CD4-positive, CD25-positive, alpha-beta regulatory T cell (primary cell): ENCODE data around the gene HPCA. TPM values are rescaled to one million over a fixed set of nuclear protein-coding genes. Genes with fewer than 3 reads are reported as not detected.

Experiments used
- ATAC-seq, 2 donors: fragments of 150-1000 bp; cut with Tn5 transposase; one replicate each; pipeline ENCODE4 v1.10.0; 2021; ENCODE audit warnings: low read depth in 2 of 2, moderate number of reproducible peaks in 2 of 2, moderate library complexity in 1 of 2
- DNase-seq, 3 donors: peaks; one replicate each; pipeline versions ENCODE4 v3.0.0 to v3.0.0-alpha.2; 2012 to 2022; ENCODE audit warnings: mixed read lengths in 1 of 3
- H3K27ac ChIP-seq: one replicate; pipeline ENCODE4 v1.7.0; 2013; ENCODE audit warnings: mild to moderate bottlenecking, low read length; ENCODE audit not compliant: insufficient read depth, poor library complexity, severe bottlenecking
- H3K27me3 ChIP-seq: one replicate; pipeline ENCODE4 v1.7.0; 2013; ENCODE audit warnings: low read length; ENCODE audit not compliant: control insufficient read depth, insufficient read depth
- H3K36me3 ChIP-seq: one replicate; pipeline ENCODE4 v1.7.0; 2013; ENCODE audit warnings: mild to moderate bottlenecking, low read length, moderate library complexity; ENCODE audit not compliant: control insufficient read depth, insufficient read depth
- H3K4me1 ChIP-seq: 2 replicates; pipeline ENCODE4 v1.7.0; 2013; ENCODE audit warnings: mild to moderate bottlenecking, low read length; ENCODE audit not compliant: insufficient read depth, control insufficient read depth, poor library complexity, severe bottlenecking
- H3K4me3 ChIP-seq: one replicate; pipeline ENCODE4 v1.7.0; 2013; ENCODE audit warnings: low read depth, mild to moderate bottlenecking, low read length, moderate library complexity
- H3K9me3 ChIP-seq, 2 experiments: 1 replicate in 1 of 2; 2 replicates in 1 of 2; pipeline ENCODE4 v1.7.0; 2013; ENCODE audit warnings: low read length in 2 of 2, mild to moderate bottlenecking in 1 of 2, moderate library complexity in 1 of 2; ENCODE audit not compliant: control insufficient read depth in 2 of 2
- H3K27ac Mint-ChIP-seq, 3 donors: one replicate each; pipeline ENCODE4 v1.8.0; 2020 to 2022; ENCODE audit warnings: mild to moderate bottlenecking in 3 of 3, mixed read lengths in 3 of 3, moderate library complexity in 2 of 3
- H3K27me3 Mint-ChIP-seq: one replicate; pipeline ENCODE4 v1.8.0; 2022; ENCODE audit warnings: mild to moderate bottlenecking, mixed read lengths
- H3K36me3 Mint-ChIP-seq: one replicate; pipeline ENCODE4 v1.8.0; 2020; ENCODE audit warnings: mixed read lengths
- H3K4me1 Mint-ChIP-seq, 4 donors: one replicate each; pipeline ENCODE4 v1.8.0; 2020 to 2022; ENCODE audit warnings: mixed read lengths in 4 of 4, mild to moderate bottlenecking in 1 of 4
- H3K4me3 Mint-ChIP-seq, 4 donors: one replicate each; pipeline ENCODE4 v1.8.0; 2020 to 2022; ENCODE audit warnings: mild to moderate bottlenecking in 4 of 4, mixed read lengths in 4 of 4, moderate library complexity in 3 of 4
- H3K9me3 Mint-ChIP-seq, 7 donors: one replicate each; pipeline ENCODE4 v1.8.0; 2020 to 2022; ENCODE audit warnings: mixed read lengths in 7 of 7, mild to moderate bottlenecking in 3 of 7, moderate library complexity in 2 of 7
- polyA plus RNA-seq, 4 donors: library from polyadenylated mRNA; unstranded; fragments of 300-500 nt; fragmentation: Illumina TruSeq; gene quantifications; one replicate each; pipeline ENCODE4 v1.2.3, GENCODE V29; 2021
- total RNA-seq: library from RNA; stranded (reverse); gene quantifications from one replicate; pipeline ENCODE4 v1.2.3, GENCODE V29; 2022

Gene HPCA
- total and polyA plus RNA-seq, 5 donors from 2014 or later = not detected

GRCh38 chr1:32893198-32894018 is 7.1 kb downstream of the HPCA start:
- H3K4me1 Mint-ChIP-seq = peaks cover 0 to 18% (median 7%) of the 10 kb centered on the region in 4 donors
- no peak for ATAC-seq

GRCh38 chr1:32894019-32894600 is 7.8 kb downstream of the HPCA start:
- DNase-seq (no peak), ATAC-seq (no peak)
- Histone ChIP-seq H3K27me3 (peaks cover 15% of the 10 kb centered on the region), H3K4me3 (no peak overlapping the region), H3K9me3 (no peaks in the 10 kb centered on the region), H3K4me1 (peaks cover 12% of the 10 kb centered on the region), H3K27ac (no peak overlapping the region), H3K36me3 (no peaks in the 10 kb centered on the region)
- Mint-ChIP-seq H3K4me3 (peak overlapping the region in 2 of 4 donors; percentile 16 to 81), H3K4me1 (peaks cover 0 to 18% (median 7%) of the 10 kb centered on the region in 4 donors), H3K27ac (no peak overlapping the region), H3K36me3 (no peaks in the 10 kb centered on the region), H3K27me3 (peaks cover 77% of the 10 kb centered on the region), H3K9me3 (peaks cover 0 to 4% (median 0%) of the 10 kb centered on the region in 7 donors)

More at GRCh38 chr1:32893198-32894018, 7.1 kb downstream of the HPCA start:
- peak overlapping the region in 3 of 4 donors; percentile 11 to 81 (median 63) for H3K4me3 Mint-ChIP-seq
- Histone ChIP-seq H3K4me1 (peaks cover 12% of the 10 kb centered on the region), H3K27ac (no peak overlapping the region), H3K9me3 (no peaks in the 10 kb centered on the region), H3K4me3 (no peak overlapping the region), H3K36me3 (no peaks in the 10 kb centered on the region), H3K27me3 (peaks cover 11% of the 10 kb centered on the region)
- DNase-seq = no peak
- peaks cover 72% of the 10 kb centered on the region for H3K27me3 Mint-ChIP-seq
- H3K9me3 Mint-ChIP-seq = peaks cover 0 to 4% (median 0%) of the 10 kb centered on the region in 7 donors
- H3K27ac Mint-ChIP-seq = no peak overlapping the region
- no peaks in the 10 kb centered on the region for H3K36me3 Mint-ChIP-seq

- Mint-ChIP-seq H3K27ac (no peak overlapping the region), H3K9me3 (peaks cover 0 to 4% (median 0%) of the 10 kb centered on the region in 7 donors), H3K36me3 (no peaks in the 10 kb centered on the region), H3K4me1 (peaks cover 0 to 18% (median 7%) of the 10 kb centered on the region in 4 donors), H3K27me3 (peaks cover 77% of the 10 kb centered on the region), H3K4me3 (peak overlapping the region in 1 of 4 donors; percentile 19)
- no peak for ATAC-seq
- DNase-seq = no peak
- H3K27ac ChIP-seq = no peak overlapping the region
- no peak overlapping the region for H3K4me3 ChIP-seq
- H3K9me3 ChIP-seq = no peaks in the 10 kb centered on the region
- peaks cover 12% of the 10 kb centered on the region for H3K4me1 ChIP-seq
- H3K36me3 ChIP-seq = no peaks in the 10 kb centered on the region
- peaks cover 15% of the 10 kb centered on the region for H3K27me3 ChIP-seq
Measured at GRCh38 chr1:32894681-32895080, 8.4 kb downstream of the HPCA start.

- Mint-ChIP-seq H3K9me3 (peaks cover 0 to 4% (median 0%) of the 10 kb centered on the region in 7 donors), H3K27me3 (peaks cover 78% of the 10 kb centered on the region), H3K36me3 (no peaks in the 10 kb centered on the region), H3K4me3 (peak overlapping the region in 1 of 4 donors; percentile 53), H3K27ac (no peak overlapping the region), H3K4me1 (peaks cover 0 to 21% (median 9%) of the 10 kb centered on the region in 4 donors)
- peaks cover 13% of the 10 kb centered on the region for H3K4me1 ChIP-seq
- ATAC-seq (no peak), DNase-seq (no peak)
- no peaks in the 10 kb centered on the region for H3K36me3 ChIP-seq
- no peaks in the 10 kb centered on the region for H3K9me3 ChIP-seq
- peaks cover 17% of the 10 kb centered on the region for H3K27me3 ChIP-seq
- H3K4me3 ChIP-seq = no peak overlapping the region
- no peak overlapping the region for H3K27ac ChIP-seq
Measured at GRCh38 chr1:32895325-32896215, 9.3 kb downstream of the HPCA start.

- H3K4me3 ChIP-seq = no peak overlapping the region
- no peaks in the 10 kb centered on the region for H3K36me3 Mint-ChIP-seq
- H3K4me3 Mint-ChIP-seq = peak overlapping the region in 1 of 4 donors; percentile 24
- H3K27me3 Mint-ChIP-seq = peaks cover 75% of the 10 kb centered on the region
- no peaks in the 10 kb centered on the region for H3K9me3 ChIP-seq
- H3K4me1 Mint-ChIP-seq = peaks cover 0 to 21% (median 10%) of the 10 kb centered on the region in 4 donors
- no peaks in the 10 kb centered on the region for H3K36me3 ChIP-seq
- H3K27me3 ChIP-seq = peaks cover 13% of the 10 kb centered on the region
- peaks cover 0 to 4% (median 0%) of the 10 kb centered on the region in 7 donors for H3K9me3 Mint-ChIP-seq
- no peak for ATAC-seq
- H3K27ac ChIP-seq = no peak overlapping the region
- DNase-seq = no peak
- H3K27ac Mint-ChIP-seq = no peak overlapping the region
- H3K4me1 ChIP-seq = peaks cover 19% of the 10 kb centered on the region
Measured at GRCh38 chr1:32896451-32896850, 10.2 kb downstream of the HPCA start.

GRCh38 chr1:32897082-32898049 is 11.1 kb downstream of the HPCA start:
- H3K27me3 Mint-ChIP-seq = peaks cover 75% of the 10 kb centered on the region
- Histone ChIP-seq H3K4me1 (peaks cover 23% of the 10 kb centered on the region), H3K9me3 (no peaks in the 10 kb centered on the region), H3K36me3 (no peaks in the 10 kb centered on the region), H3K4me3 (no peak overlapping the region), H3K27ac (no peak overlapping the region), H3K27me3 (peaks cover 14% of the 10 kb centered on the region)
- H3K4me1 Mint-ChIP-seq = peaks cover 0 to 19% (median 8%) of the 10 kb centered on the region in 4 donors
- H3K4me3 Mint-ChIP-seq = no peak overlapping the region
- DNase-seq = no peak
- no peak overlapping the region for H3K27ac Mint-ChIP-seq
- H3K36me3 Mint-ChIP-seq = no peaks in the 10 kb centered on the region
- H3K9me3 Mint-ChIP-seq = peaks cover 0 to 4% (median 0%) of the 10 kb centered on the region in 7 donors
- ATAC-seq = no peak
